ENCODE measurements around the gene TNFRSF6B.

TNFRSF6B gene

DNA sequence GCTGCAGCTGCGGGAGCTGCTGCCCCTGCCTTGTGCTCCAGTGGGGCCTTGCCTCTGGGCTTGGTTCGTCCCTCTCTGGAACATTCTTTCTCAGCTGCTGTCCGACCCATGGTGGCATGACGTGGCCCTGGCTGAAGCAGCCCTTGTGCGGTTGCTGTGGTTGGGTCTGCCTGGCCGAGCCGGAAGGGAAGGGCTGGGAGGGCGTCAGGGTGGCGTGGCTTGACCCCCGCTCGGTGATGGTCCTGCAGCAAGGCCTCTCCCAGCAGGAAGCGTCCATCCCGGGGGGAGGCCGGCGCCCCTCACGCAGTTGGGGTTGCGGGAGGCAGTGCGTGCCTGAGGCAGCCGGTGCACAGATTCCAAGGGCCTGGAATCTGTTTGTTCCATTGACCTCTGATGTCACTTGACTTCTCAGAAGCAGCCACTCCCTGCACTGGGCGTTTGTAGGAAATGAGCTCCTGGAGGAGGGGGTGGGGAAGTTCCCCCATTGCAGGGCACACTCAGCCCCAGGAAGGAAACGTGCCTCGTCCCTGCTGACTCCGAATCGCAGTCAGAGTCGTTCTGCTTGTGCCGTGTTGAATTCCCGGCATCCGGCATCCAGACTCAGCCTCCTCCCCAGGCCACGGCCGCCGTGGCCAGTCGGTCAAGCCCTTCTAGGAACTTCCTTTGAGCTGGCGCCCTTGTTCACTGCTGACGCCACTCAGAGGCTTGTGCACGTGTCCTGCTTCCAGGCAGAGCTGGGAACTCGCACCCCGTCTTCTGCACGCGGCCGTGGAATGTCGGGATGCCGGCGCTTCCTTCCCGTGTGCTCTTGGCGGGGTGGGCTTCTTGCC is 9.7 kb upstream of the TNFRSF6B start:
- DNase-seq = no peak

DNA sequence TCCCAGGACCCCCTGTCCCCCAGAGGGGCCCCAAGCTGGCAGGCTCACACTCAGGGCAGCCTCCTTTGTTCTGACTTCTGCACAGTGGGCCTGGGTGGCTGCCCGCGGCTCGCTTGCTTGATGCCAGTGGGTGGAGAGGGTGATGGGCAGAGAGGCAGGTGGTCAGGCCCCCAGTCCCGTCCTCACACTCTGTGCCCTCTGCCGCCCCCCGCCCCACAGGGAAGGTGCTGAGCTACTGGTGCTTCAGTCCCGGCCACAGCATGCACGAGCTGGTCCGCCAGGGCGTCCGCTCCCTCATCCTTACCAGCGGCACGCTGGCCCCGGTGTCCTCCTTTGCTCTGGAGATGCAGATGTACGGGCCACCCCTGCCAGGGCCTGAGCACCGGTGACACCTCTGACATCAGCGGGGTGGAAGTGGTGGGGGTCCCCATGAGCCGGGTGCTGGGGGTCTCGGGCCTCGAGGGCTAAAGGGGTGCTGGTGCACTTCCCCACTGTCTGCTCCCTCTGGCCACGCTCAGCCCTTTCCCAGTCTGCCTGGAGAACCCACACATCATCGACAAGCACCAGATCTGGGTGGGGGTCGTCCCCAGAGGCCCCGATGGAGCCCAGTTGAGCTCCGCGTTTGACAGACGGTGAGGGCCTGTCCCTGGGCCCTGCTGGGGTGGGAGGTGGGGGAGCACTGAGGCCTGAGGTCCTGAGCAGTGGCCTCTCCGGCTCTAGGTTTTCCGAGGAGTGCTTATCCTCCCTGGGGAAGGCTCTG is 8.9 kb upstream of the TNFRSF6B start:
- no peak for DNase-seq

DNA sequence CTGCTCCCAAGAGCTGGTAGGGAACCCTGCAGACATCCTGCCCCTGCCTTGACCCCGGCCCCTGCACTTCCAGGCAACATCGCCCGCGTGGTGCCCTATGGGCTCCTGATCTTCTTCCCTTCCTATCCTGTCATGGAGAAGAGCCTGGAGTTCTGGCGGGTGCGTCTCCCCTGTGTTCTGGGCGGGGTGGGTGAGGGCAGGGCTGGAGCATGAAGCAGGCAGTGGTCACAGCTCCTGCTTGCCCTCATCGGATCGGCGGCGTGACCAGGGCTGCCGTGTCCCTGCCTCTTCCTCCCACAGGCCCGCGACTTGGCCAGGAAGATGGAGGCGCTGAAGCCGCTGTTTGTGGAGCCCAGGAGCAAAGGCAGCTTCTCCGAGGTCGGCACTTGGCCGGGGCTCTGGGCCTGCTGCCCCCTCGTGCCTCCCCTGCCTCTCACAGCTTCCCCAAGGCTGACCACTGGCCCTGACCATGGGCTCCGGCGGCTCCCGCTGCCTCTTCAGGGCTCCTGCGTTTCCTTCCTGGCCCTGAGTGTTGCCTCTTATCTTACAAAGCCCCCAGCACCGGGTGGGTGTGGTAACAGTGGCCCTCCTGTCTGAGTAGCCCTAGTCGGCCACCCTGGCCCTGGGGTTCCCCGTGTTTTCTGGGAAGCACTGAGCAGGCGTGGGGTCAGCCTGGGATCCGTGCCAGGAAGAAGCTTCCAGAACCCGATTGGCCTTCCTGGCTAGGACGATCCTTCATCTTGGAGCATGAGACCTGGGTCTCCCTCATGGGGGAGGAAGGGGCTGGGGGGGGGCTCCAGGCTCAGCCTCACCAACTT is 8.0 kb upstream of the TNFRSF6B start:
- no peak for DNase-seq

DNA sequence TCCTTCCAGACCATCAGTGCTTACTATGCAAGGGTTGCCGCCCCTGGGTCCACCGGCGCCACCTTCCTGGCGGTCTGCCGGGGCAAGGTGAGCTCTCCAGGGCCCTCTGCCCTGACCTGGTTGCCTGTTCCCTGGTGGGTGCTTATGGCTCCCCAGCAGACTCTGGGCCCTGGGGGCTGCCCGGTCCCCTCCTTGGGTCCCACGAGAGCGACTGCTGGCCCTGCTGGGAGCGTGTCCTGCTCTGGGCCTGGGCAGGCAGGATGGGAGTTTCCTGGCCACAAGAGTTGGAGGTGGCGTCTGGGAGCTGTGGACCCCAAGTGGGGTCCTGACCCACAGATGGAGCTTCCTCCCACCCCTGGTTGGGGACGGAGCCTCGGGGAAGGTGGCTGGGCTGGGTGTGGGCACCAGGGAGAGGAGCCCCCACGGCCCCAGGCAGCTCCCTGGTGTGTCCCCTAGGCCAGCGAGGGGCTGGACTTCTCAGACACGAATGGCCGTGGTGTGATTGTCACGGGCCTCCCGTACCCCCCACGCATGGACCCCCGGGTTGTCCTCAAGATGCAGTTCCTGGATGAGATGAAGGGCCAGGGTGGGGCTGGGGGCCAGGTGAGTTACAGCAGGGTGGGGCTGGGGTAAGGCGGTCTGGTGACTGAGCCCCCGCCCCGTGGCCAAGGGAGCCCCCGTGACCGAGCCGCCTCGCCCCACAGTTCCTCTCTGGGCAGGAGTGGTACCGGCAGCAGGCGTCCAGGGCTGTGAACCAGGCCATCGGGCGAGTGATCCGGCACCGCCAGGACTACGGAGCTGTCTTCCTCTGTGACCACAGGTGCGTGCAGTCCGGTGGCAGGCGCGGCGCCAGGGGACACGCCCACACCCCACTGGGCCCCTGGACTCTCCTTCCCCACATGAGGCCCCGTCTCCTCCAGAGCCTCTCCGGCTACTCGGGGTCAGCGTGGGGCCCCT is 7.1 kb upstream of the TNFRSF6B start:
- no peak for DNase-seq

DNA sequence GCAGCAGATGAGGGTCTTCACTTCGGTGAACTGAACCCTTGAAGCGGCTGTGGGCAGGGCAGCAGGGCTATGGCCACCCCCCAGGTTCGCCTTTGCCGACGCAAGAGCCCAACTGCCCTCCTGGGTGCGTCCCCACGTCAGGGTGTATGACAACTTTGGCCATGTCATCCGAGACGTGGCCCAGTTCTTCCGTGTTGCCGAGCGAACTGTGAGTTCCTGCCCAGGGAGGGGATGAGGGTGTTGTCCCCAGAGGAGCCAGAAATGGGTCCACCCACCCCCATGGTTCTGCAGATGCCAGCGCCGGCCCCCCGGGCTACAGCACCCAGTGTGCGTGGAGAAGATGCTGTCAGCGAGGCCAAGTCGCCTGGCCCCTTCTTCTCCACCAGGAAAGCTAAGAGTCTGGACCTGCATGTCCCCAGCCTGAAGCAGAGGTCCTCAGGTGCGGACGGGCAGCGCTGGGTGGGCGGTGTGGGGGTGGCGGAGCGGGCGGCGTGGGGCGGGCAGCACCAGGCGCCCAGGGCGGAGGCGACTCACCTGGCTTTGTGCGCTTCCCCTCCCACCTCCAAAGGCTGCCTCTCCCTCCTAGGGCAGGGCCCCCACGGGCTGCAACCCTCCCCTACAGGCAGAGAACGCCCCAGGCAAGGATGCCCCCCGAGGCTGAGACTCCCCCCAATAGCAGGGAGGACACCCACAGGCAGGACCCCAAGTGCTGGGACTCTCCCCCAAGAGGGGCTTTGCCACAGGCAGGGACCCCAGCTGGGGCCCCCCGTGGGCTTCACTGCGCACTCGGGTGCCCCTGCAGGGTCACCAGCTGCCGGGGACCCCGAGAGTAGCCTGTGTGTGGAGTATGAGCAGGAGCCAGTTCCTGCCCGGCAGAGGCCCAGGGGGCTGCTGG is 6.2 kb upstream of the TNFRSF6B start:
- peak; percentile 3 for DNase-seq

DNA sequence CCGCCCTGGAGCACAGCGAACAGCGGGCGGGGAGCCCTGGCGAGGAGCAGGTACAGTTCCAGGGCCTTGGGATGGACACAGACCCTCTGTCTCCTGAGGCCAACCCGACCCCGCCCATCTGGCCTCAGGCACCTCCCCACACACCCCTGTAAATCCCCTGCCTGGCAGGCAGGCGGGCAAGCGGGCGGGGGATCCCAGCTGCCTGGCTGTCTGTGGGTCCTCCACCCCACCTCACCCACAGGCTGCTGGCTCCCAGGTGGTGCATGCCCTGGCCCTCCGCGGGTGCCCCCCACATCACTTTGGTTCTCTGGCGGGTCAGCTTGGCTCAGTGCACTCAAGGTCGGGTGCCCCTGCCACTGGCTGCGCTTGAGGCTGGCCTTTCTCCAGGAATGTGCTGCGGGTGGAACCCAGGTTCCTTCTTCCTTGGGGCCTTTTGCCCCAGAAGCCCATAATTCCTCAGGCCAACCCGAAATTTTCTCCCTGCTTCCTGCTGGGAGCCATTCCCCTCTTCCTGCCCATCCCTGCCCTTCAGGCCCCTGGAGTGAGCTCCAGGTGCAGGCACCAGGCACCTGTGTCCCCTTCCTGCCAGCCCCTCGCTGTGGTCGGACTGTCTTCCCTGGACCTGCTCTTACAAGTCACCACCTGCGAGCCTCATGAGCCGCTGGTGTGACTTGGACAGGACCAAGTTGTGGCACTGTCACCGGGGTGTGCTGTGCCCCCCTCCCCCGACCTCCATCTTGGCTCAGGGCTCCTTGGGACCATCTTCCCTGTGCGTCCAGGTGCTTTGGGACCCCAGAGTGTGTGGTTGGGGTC is 5.3 kb upstream of the TNFRSF6B start:
- peak; percentile 3 for DNase-seq

DNA sequence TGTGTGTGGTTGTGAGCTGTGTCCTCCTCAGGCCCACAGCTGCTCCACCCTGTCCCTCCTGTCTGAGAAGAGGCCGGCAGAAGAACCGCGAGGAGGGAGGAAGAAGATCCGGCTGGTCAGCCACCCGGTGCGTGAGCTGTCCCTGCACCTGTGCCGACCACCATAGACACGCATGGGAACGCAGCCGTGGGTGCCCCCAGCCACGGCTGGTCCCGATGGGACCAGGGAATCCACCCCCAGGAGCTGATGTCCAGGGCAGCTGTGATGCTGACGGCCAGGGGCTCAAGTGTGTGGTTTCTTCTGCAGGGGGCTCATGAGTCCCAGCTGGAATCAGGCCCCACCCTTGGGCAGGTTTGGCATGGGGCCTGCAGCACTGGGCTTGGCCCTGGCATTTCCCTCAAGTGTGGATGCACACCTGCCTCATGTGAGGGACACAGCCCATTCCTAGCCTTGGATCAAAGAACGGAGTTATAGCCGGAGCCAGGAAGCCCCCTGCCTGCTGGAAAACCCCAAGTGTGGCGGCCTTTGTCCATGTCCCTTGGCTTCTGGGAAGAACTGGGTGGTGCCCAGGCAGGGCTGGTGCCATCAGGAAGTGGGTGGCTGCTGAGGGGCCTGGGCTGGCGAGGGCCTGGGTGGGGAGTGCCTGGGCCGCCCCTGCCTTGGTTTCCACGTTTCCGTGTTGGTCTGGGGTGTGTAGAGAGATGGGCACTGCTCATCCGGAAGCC is 4.6 kb upstream of the TNFRSF6B start:
- peak; percentile 3 for DNase-seq

DNA sequence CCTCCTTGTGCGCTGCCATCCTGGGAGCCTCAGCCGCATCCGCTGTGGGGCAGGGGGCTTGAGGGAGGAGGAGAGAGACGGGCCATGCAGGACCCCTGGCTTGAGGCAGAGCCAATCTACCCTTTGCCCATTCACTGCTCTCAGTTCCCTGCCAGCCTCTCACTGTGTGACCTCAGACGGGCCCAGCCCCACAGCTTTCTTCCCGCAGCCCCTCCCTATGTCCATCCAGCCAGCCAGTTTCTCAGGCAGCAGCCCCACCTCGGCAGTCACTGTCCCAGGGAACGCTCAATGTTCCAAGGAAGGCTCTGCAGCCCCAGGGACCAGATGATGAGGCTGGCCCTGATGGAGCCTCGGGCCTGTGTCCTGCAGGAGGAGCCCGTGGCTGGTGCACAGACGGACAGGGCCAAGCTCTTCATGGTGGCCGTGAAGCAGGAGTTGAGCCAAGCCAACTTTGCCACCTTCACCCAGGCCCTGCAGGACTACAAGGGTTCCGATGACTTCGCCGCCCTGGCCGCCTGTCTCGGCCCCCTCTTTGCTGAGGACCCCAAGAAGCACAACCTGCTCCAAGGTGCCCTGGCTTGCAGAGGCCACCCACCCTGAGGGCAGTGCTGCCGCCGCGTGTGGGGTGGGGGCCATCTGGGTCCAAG is 3.9 kb upstream of the TNFRSF6B start:
- no peak for DNase-seq

DNA sequence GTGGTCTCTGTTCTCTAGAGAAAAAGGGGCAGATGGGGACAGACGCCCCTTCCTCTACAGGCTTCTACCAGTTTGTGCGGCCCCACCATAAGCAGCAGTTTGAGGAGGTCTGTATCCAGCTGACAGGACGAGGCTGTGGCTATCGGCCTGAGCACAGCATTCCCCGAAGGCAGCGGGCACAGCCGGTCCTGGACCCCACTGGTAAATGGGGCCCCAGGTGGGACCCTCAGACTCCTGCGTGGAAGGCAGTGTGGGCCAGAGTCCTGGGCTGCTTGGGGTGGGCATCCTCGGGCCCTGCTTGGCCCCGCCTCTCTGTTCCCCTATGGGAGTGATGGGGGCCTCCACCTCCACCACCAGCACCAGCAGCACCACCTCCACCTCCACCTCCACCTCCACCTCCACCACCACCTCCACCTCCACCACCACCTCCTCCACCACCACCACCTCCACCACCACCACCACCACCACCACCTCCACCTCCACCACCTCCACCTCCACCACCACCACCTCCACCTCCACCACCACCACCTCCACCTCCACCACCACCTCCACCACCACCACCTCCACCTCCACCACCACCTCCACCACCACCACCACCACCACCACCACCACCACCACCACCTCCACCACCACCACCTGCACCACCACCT is 3.2 kb upstream of the TNFRSF6B start:
- no peak for DNase-seq

DNA sequence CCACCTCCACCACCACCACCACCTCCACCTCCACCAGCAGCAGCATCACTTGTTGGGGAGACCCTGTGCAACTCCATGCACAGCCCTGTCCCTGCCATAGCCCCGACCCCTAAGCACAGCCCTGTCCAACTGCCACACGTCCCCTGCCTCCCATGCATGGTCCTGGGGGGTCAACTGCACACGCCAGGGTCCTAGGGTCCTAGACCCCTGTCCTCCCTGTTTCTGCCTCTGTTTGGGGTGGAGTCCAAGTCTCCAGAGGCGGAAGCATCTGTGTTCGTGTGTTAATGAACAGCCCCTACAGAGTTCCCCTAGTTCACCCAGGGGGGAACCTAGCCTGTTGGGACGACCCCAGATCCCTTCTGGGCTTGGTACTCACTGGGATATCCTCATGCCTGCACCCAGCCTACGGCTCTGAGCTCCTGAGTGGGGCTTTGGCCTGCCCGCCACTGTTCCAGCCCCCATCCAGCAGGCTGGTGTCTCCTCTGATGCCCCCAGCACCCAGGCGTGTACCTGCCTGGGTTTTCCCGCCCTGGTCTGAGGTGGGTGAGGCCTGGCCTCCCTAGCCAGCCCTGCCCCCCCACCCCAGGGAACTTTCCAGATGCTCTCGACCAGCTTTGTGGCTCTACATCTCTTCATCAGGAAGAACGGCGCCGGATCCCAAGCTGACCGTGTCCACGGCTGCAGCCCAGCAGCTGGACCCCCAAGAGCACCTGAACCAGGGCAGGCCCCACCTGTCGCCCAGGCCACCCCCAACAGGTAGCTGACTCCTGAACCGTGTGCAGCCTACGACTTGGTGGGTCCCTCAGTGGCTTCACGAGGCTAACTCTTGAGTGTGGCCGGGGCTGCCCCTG is 2.5 kb upstream of the TNFRSF6B start:
- no peak for DNase-seq

DNA sequence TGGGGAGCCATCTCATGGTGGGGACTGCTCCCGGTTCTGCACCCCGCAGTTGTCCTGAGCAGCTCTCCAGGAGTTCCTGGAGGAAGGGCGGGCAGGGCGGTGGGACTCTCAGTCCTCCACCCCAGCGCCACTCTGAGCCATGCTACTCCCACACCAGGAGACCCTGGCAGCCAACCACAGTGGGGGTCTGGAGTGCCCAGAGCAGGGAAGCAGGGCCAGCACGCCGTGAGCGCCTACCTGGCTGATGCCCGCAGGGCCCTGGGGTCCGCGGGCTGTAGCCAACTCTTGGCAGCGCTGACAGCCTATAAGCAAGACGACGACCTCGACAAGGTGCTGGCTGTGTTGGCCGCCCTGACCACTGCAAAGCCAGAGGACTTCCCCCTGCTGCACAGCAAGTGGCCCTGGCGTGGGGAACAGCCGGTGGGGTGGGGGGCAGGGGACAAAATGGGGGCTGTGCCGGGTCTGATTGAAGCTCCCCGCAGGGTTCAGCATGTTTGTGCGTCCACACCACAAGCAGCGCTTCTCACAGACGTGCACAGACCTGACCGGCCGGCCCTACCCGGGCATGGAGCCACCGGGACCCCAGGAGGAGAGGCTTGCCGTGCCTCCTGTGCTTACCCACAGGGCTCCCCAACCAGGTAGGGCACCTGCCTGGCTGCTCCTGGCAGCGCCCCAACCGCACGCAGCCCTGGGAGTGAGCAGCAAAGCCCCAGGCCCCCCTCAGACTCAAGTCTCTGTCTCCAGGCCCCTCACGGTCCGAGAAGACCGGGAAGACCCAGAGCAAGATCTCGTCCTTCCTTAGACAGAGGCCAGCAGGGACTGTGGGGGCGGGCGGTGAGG is 1.6 kb upstream of the TNFRSF6B start:
- no peak for DNase-seq

DNA sequence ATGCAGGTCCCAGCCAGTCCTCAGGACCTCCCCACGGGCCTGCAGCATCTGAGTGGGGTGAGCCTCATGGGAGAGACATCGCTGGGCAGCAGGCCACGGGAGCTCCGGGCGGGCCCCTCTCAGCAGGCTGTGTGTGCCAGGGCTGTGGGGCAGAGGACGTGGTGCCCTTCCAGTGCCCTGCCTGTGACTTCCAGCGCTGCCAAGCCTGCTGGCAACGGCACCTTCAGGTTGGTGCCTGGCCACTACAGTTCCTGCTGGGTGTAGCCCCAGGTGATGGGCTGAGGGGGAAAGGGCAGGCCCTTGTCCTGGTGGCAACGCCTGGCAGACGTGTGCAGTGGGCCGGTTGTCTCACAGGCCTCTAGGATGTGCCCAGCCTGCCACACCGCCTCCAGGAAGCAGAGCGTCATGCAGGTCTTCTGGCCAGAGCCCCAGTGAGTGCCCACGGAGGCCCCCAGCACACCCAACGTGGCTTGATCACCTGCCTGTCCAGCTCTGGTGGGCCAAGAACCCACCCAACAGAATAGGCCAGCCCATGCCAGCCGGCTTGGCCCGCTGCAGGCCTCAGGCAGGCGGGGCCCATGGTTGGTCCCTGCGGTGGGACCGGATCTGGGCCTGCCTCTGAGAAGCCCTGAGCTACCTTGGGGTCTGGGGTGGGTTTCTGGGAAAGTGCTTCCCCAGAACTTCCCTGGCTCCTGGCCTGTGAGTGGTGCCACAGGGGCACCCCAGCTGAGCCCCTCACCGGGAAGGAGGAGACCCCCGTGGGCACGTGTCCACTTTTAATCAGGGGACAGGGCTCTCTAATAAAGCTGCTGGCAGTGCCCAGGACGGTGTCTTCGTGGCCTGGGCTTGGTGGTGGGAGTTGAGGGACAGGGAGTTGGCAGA is 787 bp upstream of the TNFRSF6B start:
- DNase-seq = no peak

DNA sequence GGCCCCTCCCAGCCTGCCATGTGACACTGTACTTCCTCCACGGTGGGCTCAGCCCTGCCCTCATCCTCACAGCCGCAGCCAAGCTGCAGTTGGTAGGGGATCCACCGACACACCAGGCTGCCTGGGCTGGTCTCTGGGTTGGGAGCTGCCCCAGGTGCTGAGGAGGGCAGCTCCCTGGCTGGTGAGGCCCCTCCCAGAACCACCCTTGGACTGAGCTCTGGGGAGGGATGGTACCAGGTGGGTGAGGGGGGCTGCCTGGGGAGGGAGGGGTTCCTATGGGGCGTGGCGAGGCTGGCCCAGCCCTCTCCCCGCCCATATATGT is 185 bp upstream of the TNFRSF6B start:
- DNase-seq = peak; percentile 19

DNA sequence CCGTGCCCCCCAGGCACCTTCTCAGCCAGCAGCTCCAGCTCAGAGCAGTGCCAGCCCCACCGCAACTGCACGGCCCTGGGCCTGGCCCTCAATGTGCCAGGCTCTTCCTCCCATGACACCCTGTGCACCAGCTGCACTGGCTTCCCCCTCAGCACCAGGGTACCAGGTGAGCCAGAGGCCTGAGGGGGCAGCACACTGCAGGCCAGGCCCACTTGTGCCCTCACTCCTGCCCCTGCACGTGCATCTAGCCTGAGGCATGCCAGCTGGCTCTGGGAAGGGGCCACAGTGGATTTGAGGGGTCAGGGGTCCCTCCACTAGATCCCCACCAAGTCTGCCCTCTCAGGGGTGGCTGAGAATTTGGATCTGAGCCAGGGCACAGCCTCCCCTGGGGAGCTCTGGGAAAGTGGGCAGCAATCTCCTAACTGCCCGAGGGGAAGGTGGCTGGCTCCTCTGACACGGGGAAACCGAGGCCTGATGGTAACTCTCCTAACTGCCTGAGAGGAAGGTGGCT is 960 bp downstream of the TNFRSF6B start:
- DNase-seq = no peak

DNA sequence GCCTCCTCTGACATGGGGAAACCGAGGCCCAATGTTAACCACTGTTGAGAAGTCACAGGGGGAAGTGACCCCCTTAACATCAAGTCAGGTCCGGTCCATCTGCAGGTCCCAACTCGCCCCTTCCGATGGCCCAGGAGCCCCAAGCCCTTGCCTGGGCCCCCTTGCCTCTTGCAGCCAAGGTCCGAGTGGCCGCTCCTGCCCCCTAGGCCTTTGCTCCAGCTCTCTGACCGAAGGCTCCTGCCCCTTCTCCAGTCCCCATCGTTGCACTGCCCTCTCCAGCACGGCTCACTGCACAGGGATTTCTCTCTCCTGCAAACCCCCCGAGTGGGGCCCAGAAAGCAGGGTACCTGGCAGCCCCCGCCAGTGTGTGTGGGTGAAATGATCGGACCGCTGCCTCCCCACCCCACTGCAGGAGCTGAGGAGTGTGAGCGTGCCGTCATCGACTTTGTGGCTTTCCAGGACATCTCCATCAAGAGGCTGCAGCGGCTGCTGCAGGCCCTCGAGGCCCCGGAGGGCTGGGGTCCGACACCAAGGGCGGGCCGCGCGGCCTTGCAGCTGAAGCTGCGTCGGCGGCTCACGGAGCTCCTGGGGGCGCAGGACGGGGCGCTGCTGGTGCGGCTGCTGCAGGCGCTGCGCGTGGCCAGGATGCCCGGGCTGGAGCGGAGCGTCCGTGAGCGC is 1.6 kb downstream of the TNFRSF6B start:
- DNase-seq = no peak

Measured in activated gamma-delta T cell treated with Interleukin-2 at 50 U/mL for 16 hours (primary cell).